Heart left ventricle (tissue), 13 donors: ENCODE results near the gene SYAP1.

Source experiments
- POLR2A ChIP-seq, 2 donors: fragments of 450-650 bp; IDR thresholded peaks; one replicate each; pipeline ENCODE4 v1.6.1; 2017; ENCODE audit warnings: antibody characterized with exemption in 2 of 2, mild to moderate bottlenecking in 2 of 2, moderate library complexity in 2 of 2
- TF ChIP-seq, protein P1 (sequence below), 12 donors: fragments of 200-600 bp; sonication (generic) in 4 of 12; IDR thresholded peaks; one replicate each; pipeline versions ENCODE4 v1.5.0 to v1.8.0; 2018 to 2022; ENCODE audit warnings: antibody characterized with exemption in 12 of 12, mild to moderate bottlenecking in 5 of 12
- donor health status: ischemic (EF 13 %, LVEDD 7.1; RV severe dilation, severe dysfunction).
- donor health status: DM: no; HTN: yes; CAD: no.
- donor health status: DM: no; HTN: no; CAD: no.
- donor health status: ischemic (EF 25% LVEDD 6.9; RV normal size, moderate dysfunction).
- donor health status: ischemic (EF 25% LVEDD 5.7; RV mildly dilated, moderate dysfunction).
- donor health status: ischemic (EF 35%, LVEDD 5.7; RV mildly dilated, moderate dysfunction).
- donor health status: nonischemic (EF 11% LVEDD 7.7; RV severe dilation, severe dysfunction).
- donor health status: DM: yes; HTN: yes; CAD: no.
- donor health status: PGD.
- donor health status: ischemic (EF 29% LVEDD 5.4; RV normal size, mild dysfunction).
- donor health status: nonischemic (EF 23%, LVEDD 6.1; RV moderate dilation, normal function).

DNA sequence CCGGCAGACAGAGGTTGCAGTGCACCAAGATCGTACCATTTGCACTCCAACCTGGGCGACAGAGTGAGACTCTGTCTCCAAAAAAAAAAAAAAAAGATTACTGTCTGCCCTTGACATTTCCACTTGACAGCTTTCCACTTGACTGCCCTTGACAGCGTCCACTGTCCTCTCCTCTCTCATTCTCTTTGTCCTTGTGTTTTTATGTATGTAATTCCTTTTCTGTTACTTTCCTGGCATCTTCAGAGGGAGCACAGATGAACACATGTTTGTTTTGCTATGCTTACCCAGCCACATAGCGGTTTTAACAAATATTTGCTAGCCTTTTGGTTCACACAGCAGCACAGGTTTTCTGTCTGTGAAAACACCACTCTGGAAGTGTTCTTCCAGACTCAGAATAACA is 26.2 kb downstream of the SYAP1 start:
- TF ChIP-seq, protein P1, sequence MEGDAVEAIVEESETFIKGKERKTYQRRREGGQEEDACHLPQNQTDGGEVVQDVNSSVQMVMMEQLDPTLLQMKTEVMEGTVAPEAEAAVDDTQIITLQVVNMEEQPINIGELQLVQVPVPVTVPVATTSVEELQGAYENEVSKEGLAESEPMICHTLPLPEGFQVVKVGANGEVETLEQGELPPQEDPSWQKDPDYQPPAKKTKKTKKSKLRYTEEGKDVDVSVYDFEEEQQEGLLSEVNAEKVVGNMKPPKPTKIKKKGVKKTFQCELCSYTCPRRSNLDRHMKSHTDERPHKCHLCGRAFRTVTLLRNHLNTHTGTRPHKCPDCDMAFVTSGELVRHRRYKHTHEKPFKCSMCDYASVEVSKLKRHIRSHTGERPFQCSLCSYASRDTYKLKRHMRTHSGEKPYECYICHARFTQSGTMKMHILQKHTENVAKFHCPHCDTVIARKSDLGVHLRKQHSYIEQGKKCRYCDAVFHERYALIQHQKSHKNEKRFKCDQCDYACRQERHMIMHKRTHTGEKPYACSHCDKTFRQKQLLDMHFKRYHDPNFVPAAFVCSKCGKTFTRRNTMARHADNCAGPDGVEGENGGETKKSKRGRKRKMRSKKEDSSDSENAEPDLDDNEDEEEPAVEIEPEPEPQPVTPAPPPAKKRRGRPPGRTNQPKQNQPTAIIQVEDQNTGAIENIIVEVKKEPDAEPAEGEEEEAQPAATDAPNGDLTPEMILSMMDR (IDR thresholded peaks at IDR 0.05) = no peak
- no peak for TF ChIP-seq POLR2A (IDR thresholded peaks at IDR 0.05)
